Measurements from ENCODE around the gene HFE. TPM values are rescaled to one million over a fixed set of nuclear protein-coding genes. Genes with fewer than 3 reads are reported as not detected.

HFE gene
- total RNA-seq, 4 donors from 2014 or later: 1.2 to 8.4 (median 6.2) TPM

DNA sequence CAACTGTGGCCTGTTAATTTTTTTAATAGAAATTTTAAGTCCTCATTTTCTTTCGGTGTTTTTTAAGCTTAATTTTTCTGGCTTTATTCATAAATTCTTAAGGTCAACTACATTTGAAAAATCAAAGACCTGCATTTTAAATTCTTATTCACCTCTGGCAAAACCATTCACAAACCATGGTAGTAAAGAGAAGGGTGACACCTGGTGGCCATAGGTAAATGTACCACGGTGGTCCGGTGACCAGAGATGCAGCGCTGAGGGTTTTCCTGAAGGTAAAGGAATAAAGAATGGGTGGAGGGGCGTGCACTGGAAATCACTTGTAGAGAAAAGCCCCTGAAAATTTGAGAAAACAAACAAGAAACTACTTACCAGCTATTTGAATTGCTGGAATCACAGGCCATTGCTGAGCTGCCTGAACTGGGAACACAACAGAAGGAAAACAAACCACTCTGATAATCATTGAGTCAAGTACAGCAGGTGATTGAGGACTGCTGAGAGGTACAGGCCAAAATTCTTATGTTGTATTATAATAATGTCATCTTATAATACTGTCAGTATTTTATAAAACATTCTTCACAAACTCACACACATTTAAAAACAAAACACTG is 10.1 kb downstream of the HFE start:
- TF ChIP-seq, protein P1, sequence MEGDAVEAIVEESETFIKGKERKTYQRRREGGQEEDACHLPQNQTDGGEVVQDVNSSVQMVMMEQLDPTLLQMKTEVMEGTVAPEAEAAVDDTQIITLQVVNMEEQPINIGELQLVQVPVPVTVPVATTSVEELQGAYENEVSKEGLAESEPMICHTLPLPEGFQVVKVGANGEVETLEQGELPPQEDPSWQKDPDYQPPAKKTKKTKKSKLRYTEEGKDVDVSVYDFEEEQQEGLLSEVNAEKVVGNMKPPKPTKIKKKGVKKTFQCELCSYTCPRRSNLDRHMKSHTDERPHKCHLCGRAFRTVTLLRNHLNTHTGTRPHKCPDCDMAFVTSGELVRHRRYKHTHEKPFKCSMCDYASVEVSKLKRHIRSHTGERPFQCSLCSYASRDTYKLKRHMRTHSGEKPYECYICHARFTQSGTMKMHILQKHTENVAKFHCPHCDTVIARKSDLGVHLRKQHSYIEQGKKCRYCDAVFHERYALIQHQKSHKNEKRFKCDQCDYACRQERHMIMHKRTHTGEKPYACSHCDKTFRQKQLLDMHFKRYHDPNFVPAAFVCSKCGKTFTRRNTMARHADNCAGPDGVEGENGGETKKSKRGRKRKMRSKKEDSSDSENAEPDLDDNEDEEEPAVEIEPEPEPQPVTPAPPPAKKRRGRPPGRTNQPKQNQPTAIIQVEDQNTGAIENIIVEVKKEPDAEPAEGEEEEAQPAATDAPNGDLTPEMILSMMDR (IDR thresholded peaks at IDR 0.05): peak; percentile 80 to 89 (median 86)
- no peak for TF ChIP-seq POLR2A (IDR thresholded peaks at IDR 0.05)
- DNase-seq: peak; percentile 58 to 70
- Histone ChIP-seq H3K9me3 (no peaks in the 10 kb centered on the region), H3K4me1 (no peaks in the 10 kb centered on the region), H3K27ac (no peak overlapping the region), H3K4me3 (no peak overlapping the region), H3K27me3 (no peaks in the 10 kb centered on the region), H3K36me3 (no peaks in the 10 kb centered on the region)
- intact Hi-C loops (cut with DNase I; ENCODE audit: low total_unique reads): loop anchor here (5.0 kb wide), 1 partner anchor 35 kb away; no protein-coding TSS in a partner anchor

GRCh38 chr6:26103141-26103769 is 16.0 kb downstream of the HFE start:
- peak overlapping the region; percentile 85 to 86 for H3K27ac ChIP-seq
- H3K27me3 ChIP-seq: no peaks in the 10 kb centered on the region
- no peaks in the 10 kb centered on the region for H3K36me3 ChIP-seq
- intact Hi-C loops (cut with DNase I; ENCODE audit: low total_unique reads): loop anchor here (10.0 kb wide), 1 partner anchor 52 kb away; a partner anchor contains a TSS
- H3K4me1 ChIP-seq: peaks cover 0 to 3% of the 10 kb centered on the region in 2 donors
- peak overlapping the region; percentile 34 to 50 for H3K4me3 ChIP-seq
- no peaks in the 10 kb centered on the region for H3K9me3 ChIP-seq
- no peak for DNase-seq
- TF ChIP-seq, protein P1 (IDR thresholded peaks at IDR 0.05): no peak
- no peak for TF ChIP-seq POLR2A (IDR thresholded peaks at IDR 0.05)

GRCh38 chr6:26103770-26104456 is 16.7 kb downstream of the HFE start:
- intact Hi-C loops (cut with DNase I; ENCODE audit: low total_unique reads): loop anchor here (10.0 kb wide), 1 partner anchor 51 kb away; a partner anchor contains a TSS
- peak; percentile 89 to 94 for DNase-seq
- TF ChIP-seq POLR2A (IDR thresholded peaks at IDR 0.05): peak; percentile 63 to 93
- TF ChIP-seq, protein P1 (IDR thresholded peaks at IDR 0.05): peak in 3 of 4 experiments; percentile 27 to 34 (median 33)
- Histone ChIP-seq H3K4me3 (peak overlapping the region; percentile 34 to 50), H3K36me3 (no peaks in the 10 kb centered on the region), H3K27me3 (no peaks in the 10 kb centered on the region), H3K9me3 (no peaks in the 10 kb centered on the region), H3K4me1 (peaks cover 0 to 3% of the 10 kb centered on the region in 2 donors), H3K27ac (peak overlapping the region; percentile 85 to 86)

- Histone ChIP-seq H3K4me3 (peak overlapping the region; percentile 34 to 50), H3K9me3 (no peaks in the 10 kb centered on the region), H3K36me3 (no peaks in the 10 kb centered on the region), H3K4me1 (peaks cover 0 to 3% of the 10 kb centered on the region in 2 donors), H3K27me3 (no peaks in the 10 kb centered on the region), H3K27ac (peak overlapping the region; percentile 85 to 86)
- peak in 1 of 2 donors; percentile 31 for DNase-seq
- intact Hi-C loops (cut with DNase I; ENCODE audit: low total_unique reads): loop anchor here (10.0 kb wide), 1 partner anchor 50 kb away; a partner anchor contains a TSS
- TF ChIP-seq POLR2A (IDR thresholded peaks at IDR 0.05): no peak
- TF ChIP-seq, protein P1 (IDR thresholded peaks at IDR 0.05): no peak
Measured at GRCh38 chr6:26104457-26105108, 17.4 kb downstream of the HFE start.
